ENCODE results near the gene SPART.

The SPART gene

GRCh38 chr13:36294096-36294495 lies 52.1 kb downstream of the SPART start:
- H3K79me2 ChIP-seq (ENCODE audit: control insufficient read depth, insufficient read depth, low read length, poor library complexity), result peaks cover 3% of the 10 kb centered on the region
- no peak overlapping the region for H3K4ac ChIP-seq (ENCODE audit: low read depth, low read length)
- H3K9me3 ChIP-seq (ENCODE audit: insufficient read depth, low read depth, low read length), result no peaks in the 10 kb centered on the region
- H3K4me3 ChIP-seq (ENCODE audit: low read depth, low read length), result no peak overlapping the region
- H3K4me2 ChIP-seq (ENCODE audit: low read length), result no peak overlapping the region
- no peak overlapping the region for H2BK5ac ChIP-seq (ENCODE audit: low read depth, low read length, poor library complexity)
- H4K91ac ChIP-seq (ENCODE audit: low read depth, low read length), result no peak overlapping the region
- peak; percentile 94 to 97 for DNase-seq
- H3K27ac ChIP-seq (ENCODE audit: low read depth, low read length), result no peak overlapping the region
- H3K23ac ChIP-seq (ENCODE audit: low read length), result no peak overlapping the region
- H3K27me3 ChIP-seq (ENCODE audit: insufficient read depth, low read length), result no peaks in the 10 kb centered on the region
- peaks cover 5 to 6% of the 10 kb centered on the region in 2 experiments for H3K4me1 ChIP-seq (ENCODE audit: control insufficient read depth in 1 of 2, insufficient read depth in 2 of 2, low read length in 2 of 2)
- peaks cover 12% of the 10 kb centered on the region for H3K79me1 ChIP-seq (ENCODE audit: low read length)
- no peak overlapping the region for H4K8ac ChIP-seq (ENCODE audit: low read depth, low read length)
- H2BK12ac ChIP-seq (ENCODE audit: low read length), result no peak overlapping the region
- no peak overlapping the region for H3K14ac ChIP-seq (ENCODE audit: low read length)
- H2BK120ac ChIP-seq (ENCODE audit: insufficient read depth, low read length, poor library complexity), result no peak overlapping the region
- WGBS (ENCODE audit: extremely low coverage, insufficient coverage, insufficient read length), result no CpG with 5 or more reads among the region's 3 CpGs
- no peak overlapping the region for H3K18ac ChIP-seq (ENCODE audit: low read length)
- H3K36me3 ChIP-seq (ENCODE audit: control insufficient read depth in 1 of 2, insufficient read depth in 2 of 2, low read length in 2 of 2), result peaks cover 0 to 4% of the 10 kb centered on the region in 2 experiments
- H3K9ac ChIP-seq (ENCODE audit: low read length), result no peak overlapping the region
- H2AK5ac ChIP-seq (ENCODE audit: low read length), result no peak overlapping the region
- H2AFZ ChIP-seq (ENCODE audit: insufficient read depth, low read length, poor library complexity), result no peak overlapping the region
- no peak overlapping the region for H4K12ac ChIP-seq (ENCODE audit: low read depth, low read length)

GRCh38 chr13:36293497-36293896 lies 52.7 kb downstream of the SPART start:
- Histone ChIP-seq H2BK120ac (ENCODE audit: insufficient read depth, low read length, poor library complexity) (no peak overlapping the region), H3K27me3 (ENCODE audit: insufficient read depth, low read length) (no peaks in the 10 kb centered on the region), H4K91ac (ENCODE audit: low read depth, low read length) (no peak overlapping the region), H3K79me1 (ENCODE audit: low read length) (peaks cover 12% of the 10 kb centered on the region), H3K27ac (ENCODE audit: low read depth, low read length) (no peak overlapping the region), H3K23ac (ENCODE audit: low read length) (no peak overlapping the region), H3K4me3 (ENCODE audit: low read depth, low read length) (no peak overlapping the region), H2BK5ac (ENCODE audit: low read depth, low read length, poor library complexity) (no peak overlapping the region), H3K4me2 (ENCODE audit: low read length) (no peak overlapping the region), H2AK5ac (ENCODE audit: low read length) (no peak overlapping the region), H4K12ac (ENCODE audit: low read depth, low read length) (no peak overlapping the region), H3K18ac (ENCODE audit: low read length) (no peak overlapping the region), H3K9ac (ENCODE audit: low read length) (no peak overlapping the region), H3K9me3 (ENCODE audit: insufficient read depth, low read depth, low read length) (no peaks in the 10 kb centered on the region), H3K36me3 (ENCODE audit: control insufficient read depth in 1 of 2, insufficient read depth in 2 of 2, low read length in 2 of 2) (peaks cover 0 to 4% of the 10 kb centered on the region in 2 experiments), H3K4ac (ENCODE audit: low read depth, low read length) (no peak overlapping the region), H3K79me2 (ENCODE audit: control insufficient read depth, insufficient read depth, low read length, poor library complexity) (peaks cover 3% of the 10 kb centered on the region), H3K4me1 (ENCODE audit: control insufficient read depth in 1 of 2, insufficient read depth in 2 of 2, low read length in 2 of 2) (peaks cover 2 to 3% of the 10 kb centered on the region in 2 experiments), H2BK12ac (ENCODE audit: low read length) (no peak overlapping the region), H3K14ac (ENCODE audit: low read length) (no peak overlapping the region), H2AFZ (ENCODE audit: insufficient read depth, low read length, poor library complexity) (no peak overlapping the region), H4K8ac (ENCODE audit: low read depth, low read length) (no peak overlapping the region)
- peak; percentile 65 to 77 for DNase-seq
- WGBS (ENCODE audit: extremely low coverage, insufficient coverage, insufficient read length), result no CpG with 5 or more reads among the region's 1 CpG

DNA sequence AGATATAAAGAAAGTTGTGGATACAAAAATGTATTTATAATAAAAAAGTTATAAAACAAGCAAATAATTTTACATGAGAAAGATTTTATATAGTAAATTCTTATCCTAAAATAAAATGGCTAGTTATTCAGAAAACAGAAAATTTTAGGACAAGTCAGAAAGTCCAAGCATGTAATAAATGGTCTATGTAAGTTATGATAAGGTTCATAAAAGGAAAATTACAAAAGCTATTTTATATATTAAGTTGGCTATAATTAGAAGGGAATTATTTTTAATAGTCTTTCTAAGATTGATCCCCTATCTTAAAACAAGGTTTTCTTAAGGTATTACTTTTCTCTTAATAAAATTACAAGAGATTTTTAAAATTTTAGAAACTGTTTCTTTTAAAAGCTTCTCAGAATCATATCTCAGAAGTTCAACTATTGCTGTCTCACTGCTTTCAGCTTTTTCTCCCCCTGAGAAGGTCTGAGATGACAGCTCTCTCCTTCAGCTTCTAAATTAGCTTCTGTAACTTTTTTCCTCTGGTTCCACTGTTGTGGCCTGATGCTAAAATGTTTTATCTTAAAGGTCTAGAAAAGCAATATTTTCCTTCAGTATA lies 57.3 kb downstream of the SPART start:
- peaks cover 3 to 5% of the 10 kb centered on the region in 2 experiments for H3K4me1 ChIP-seq (ENCODE audit: control insufficient read depth in 1 of 2, insufficient read depth in 2 of 2, low read length in 2 of 2)
- no peak overlapping the region for H4K12ac ChIP-seq (ENCODE audit: low read depth, low read length)
- H2AK5ac ChIP-seq (ENCODE audit: low read length), result no peak overlapping the region
- no peak overlapping the region for H4K8ac ChIP-seq (ENCODE audit: low read depth, low read length)
- no peak overlapping the region for H3K9ac ChIP-seq (ENCODE audit: low read length)
- H3K4me3 ChIP-seq (ENCODE audit: low read depth, low read length), result no peak overlapping the region
- no peaks in the 10 kb centered on the region for H3K79me2 ChIP-seq (ENCODE audit: control insufficient read depth, insufficient read depth, low read length, poor library complexity)
- H2BK12ac ChIP-seq (ENCODE audit: low read length), result no peak overlapping the region
- no peak overlapping the region for H2AFZ ChIP-seq (ENCODE audit: insufficient read depth, low read length, poor library complexity)
- H3K4ac ChIP-seq (ENCODE audit: low read depth, low read length), result no peak overlapping the region
- H2BK120ac ChIP-seq (ENCODE audit: insufficient read depth, low read length, poor library complexity), result no peak overlapping the region
- DNase-seq, result no peak
- no peak overlapping the region for H3K23ac ChIP-seq (ENCODE audit: low read length)
- no peak overlapping the region for H3K14ac ChIP-seq (ENCODE audit: low read length)
- H3K18ac ChIP-seq (ENCODE audit: low read length), result no peak overlapping the region
- H3K4me2 ChIP-seq (ENCODE audit: low read length), result no peak overlapping the region
- no peaks in the 10 kb centered on the region for H3K9me3 ChIP-seq (ENCODE audit: insufficient read depth, low read depth, low read length)
- no peak overlapping the region for H2BK5ac ChIP-seq (ENCODE audit: low read depth, low read length, poor library complexity)
- no peak overlapping the region for H4K91ac ChIP-seq (ENCODE audit: low read depth, low read length)
- H3K27ac ChIP-seq (ENCODE audit: low read depth, low read length), result no peak overlapping the region
- H3K27me3 ChIP-seq (ENCODE audit: insufficient read depth, low read length), result no peaks in the 10 kb centered on the region
- peaks cover 2% of the 10 kb centered on the region for H3K79me1 ChIP-seq (ENCODE audit: low read length)
- H3K36me3 ChIP-seq (ENCODE audit: control insufficient read depth in 1 of 2, insufficient read depth in 2 of 2, low read length in 2 of 2), result peaks cover 2 to 4% of the 10 kb centered on the region in 2 experiments

- Histone ChIP-seq H4K12ac (ENCODE audit: low read depth, low read length) (no peak overlapping the region), H3K36me3 (ENCODE audit: control insufficient read depth in 1 of 2, insufficient read depth in 2 of 2, low read length in 2 of 2) (peaks cover 1 to 2% of the 10 kb centered on the region in 2 experiments), H2BK12ac (ENCODE audit: low read length) (no peak overlapping the region), H4K91ac (ENCODE audit: low read depth, low read length) (no peak overlapping the region), H3K27me3 (ENCODE audit: insufficient read depth, low read length) (no peaks in the 10 kb centered on the region), H3K14ac (ENCODE audit: low read length) (no peak overlapping the region), H3K79me2 (ENCODE audit: control insufficient read depth, insufficient read depth, low read length, poor library complexity) (no peaks in the 10 kb centered on the region), H3K27ac (ENCODE audit: low read depth, low read length) (no peak overlapping the region), H3K23ac (ENCODE audit: low read length) (no peak overlapping the region), H3K4me2 (ENCODE audit: low read length) (no peak overlapping the region), H2AFZ (ENCODE audit: insufficient read depth, low read length, poor library complexity) (no peak overlapping the region), H3K9me3 (ENCODE audit: insufficient read depth, low read depth, low read length) (no peaks in the 10 kb centered on the region), H3K9ac (ENCODE audit: low read length) (no peak overlapping the region), H3K4me1 (ENCODE audit: control insufficient read depth in 1 of 2, insufficient read depth in 2 of 2, low read length in 2 of 2) (peaks cover 0 to 5% of the 10 kb centered on the region in 2 experiments), H3K4me3 (ENCODE audit: low read depth, low read length) (no peak overlapping the region), H2BK120ac (ENCODE audit: insufficient read depth, low read length, poor library complexity) (no peak overlapping the region), H4K8ac (ENCODE audit: low read depth, low read length) (no peak overlapping the region), H3K18ac (ENCODE audit: low read length) (no peak overlapping the region), H3K79me1 (ENCODE audit: low read length) (no peaks in the 10 kb centered on the region), H2AK5ac (ENCODE audit: low read length) (no peak overlapping the region), H3K4ac (ENCODE audit: low read depth, low read length) (no peak overlapping the region), H2BK5ac (ENCODE audit: low read depth, low read length, poor library complexity) (no peak overlapping the region)
- DNase-seq, result peak in 1 of 2 donors; percentile 25
- no CpG with 5 or more reads among the region's 2 CpGs for WGBS (ENCODE audit: extremely low coverage, insufficient coverage, insufficient read length)
These were observed 60.2 kb downstream of the SPART start for GRCh38 chr13:36286006-36286405.
